ENCODE measurements around the gene KMT2C. TPM values are rescaled to one million over a fixed set of nuclear protein-coding genes. Genes with fewer than 3 reads are reported as not detected.
A peak's percentile ranks its signal among the peaks of the same experiment; 100 is the strongest.

KMT2C gene
- total RNA-seq, 1 donor from 2014 or later: 42.3 TPM

DNA sequence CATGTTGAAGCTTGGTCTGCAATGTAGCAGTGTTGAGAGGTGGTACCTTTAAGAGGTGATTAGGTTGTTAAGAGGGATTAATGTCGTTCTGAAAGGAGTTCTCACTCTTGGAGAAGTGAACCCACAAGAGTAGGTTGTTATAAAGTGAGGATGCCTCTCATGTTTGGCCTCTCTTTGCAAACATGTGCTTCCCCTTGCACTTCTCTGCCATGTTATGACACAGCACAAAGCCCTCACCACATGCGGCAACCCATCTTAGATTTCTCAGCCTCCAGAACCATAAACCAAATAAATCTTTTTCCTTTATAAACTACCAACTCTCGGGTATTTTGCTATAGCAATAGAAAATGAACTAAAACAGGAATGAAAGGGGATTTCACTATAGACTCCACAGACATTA lies 66.3 kb downstream of the KMT2C start:
- no peaks in the 10 kb centered on the region for H3K27me3 ChIP-seq (ENCODE audit: low read depth)
- no peak overlapping the region for H3K27ac ChIP-seq (replicated peaks)
- H3K36me3 ChIP-seq: no peaks in the 10 kb centered on the region
- DNase-seq: no peak
- TF ChIP-seq, protein P1, sequence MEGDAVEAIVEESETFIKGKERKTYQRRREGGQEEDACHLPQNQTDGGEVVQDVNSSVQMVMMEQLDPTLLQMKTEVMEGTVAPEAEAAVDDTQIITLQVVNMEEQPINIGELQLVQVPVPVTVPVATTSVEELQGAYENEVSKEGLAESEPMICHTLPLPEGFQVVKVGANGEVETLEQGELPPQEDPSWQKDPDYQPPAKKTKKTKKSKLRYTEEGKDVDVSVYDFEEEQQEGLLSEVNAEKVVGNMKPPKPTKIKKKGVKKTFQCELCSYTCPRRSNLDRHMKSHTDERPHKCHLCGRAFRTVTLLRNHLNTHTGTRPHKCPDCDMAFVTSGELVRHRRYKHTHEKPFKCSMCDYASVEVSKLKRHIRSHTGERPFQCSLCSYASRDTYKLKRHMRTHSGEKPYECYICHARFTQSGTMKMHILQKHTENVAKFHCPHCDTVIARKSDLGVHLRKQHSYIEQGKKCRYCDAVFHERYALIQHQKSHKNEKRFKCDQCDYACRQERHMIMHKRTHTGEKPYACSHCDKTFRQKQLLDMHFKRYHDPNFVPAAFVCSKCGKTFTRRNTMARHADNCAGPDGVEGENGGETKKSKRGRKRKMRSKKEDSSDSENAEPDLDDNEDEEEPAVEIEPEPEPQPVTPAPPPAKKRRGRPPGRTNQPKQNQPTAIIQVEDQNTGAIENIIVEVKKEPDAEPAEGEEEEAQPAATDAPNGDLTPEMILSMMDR (IDR thresholded peaks at IDR 0.05; ENCODE audit: borderline replicate concordance): no peak
- peaks cover 4% of the 10 kb centered on the region for H3K9me3 ChIP-seq (replicated peaks)
- intact Hi-C loops (cut with micrococcal nuclease): no loop called here
- H3K4me3 ChIP-seq: no peak overlapping the region
- peaks cover 73% of the 10 kb centered on the region for H3K4me1 ChIP-seq

GRCh38 chr7:152367170-152367569 lies 68.6 kb downstream of the KMT2C start:
- Histone ChIP-seq H3K4me3 (no peak overlapping the region), H3K27ac (replicated peaks) (peak overlapping the region; percentile 21), H3K4me1 (peaks cover 83% of the 10 kb centered on the region)

GRCh38 chr7:152366662-152367061 lies 69.1 kb downstream of the KMT2C start:
- no peaks in the 10 kb centered on the region for H3K27me3 ChIP-seq (ENCODE audit: low read depth)
- TF ChIP-seq, protein P1 (IDR thresholded peaks at IDR 0.05; ENCODE audit: borderline replicate concordance): peak; percentile 11
- DNase-seq: peak; percentile 37
- peak overlapping the region; percentile 21 for H3K27ac ChIP-seq (replicated peaks)
- peaks cover 88% of the 10 kb centered on the region for H3K4me1 ChIP-seq
- H3K4me3 ChIP-seq: no peak overlapping the region
- intact Hi-C loops (cut with micrococcal nuclease): no loop called here
- no peaks in the 10 kb centered on the region for H3K9me3 ChIP-seq (replicated peaks)
- H3K36me3 ChIP-seq: no peaks in the 10 kb centered on the region

More at GRCh38 chr7:152367170-152367569, 68.6 kb downstream of the KMT2C start:
- intact Hi-C loops (cut with micrococcal nuclease): no loop called here
- DNase-seq: no peak
- peaks cover 2% of the 10 kb centered on the region for H3K9me3 ChIP-seq (replicated peaks)
- H3K27me3 ChIP-seq (ENCODE audit: low read depth): no peaks in the 10 kb centered on the region
- H3K36me3 ChIP-seq: no peaks in the 10 kb centered on the region
- TF ChIP-seq, protein P1 (IDR thresholded peaks at IDR 0.05; ENCODE audit: borderline replicate concordance): no peak

DNA sequence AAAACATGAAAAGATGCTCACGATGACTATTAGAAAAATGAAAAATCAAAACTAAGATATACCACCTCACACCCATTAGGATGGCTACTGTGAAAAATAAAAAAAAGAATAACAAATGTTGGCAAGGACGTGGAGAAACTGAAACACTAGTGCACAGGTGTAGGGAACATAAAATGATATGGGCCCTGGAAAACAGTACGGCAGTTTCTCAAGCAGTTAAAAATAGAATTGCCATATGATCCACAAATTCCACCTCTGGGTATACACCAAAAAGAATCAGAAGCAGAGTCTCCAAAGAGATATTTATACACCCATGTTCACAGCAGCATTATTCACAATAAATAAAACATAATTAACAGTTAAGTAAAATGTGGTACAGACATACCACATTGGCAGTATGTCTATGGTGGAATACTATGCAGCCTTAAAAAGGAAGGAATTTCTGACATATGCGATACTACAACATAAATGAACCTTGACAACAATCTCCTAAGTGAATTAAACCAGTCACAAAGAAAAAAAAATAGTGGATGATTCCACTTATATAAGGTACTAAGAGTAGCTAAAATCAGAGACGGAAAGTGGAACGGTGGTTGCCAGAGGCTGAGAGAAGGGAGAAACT lies 69.7 kb downstream of the KMT2C start:
- Histone ChIP-seq H3K9me3 (replicated peaks) (no peaks in the 10 kb centered on the region), H3K4me1 (peaks cover 84% of the 10 kb centered on the region), H3K27ac (replicated peaks) (peak overlapping the region; percentile 21), H3K36me3 (no peaks in the 10 kb centered on the region), H3K27me3 (ENCODE audit: low read depth) (no peaks in the 10 kb centered on the region), H3K4me3 (no peak overlapping the region)
- DNase-seq: no peak
- intact Hi-C loops (cut with micrococcal nuclease): no loop called here
- TF ChIP-seq, protein P1 (IDR thresholded peaks at IDR 0.05; ENCODE audit: borderline replicate concordance): no peak

GRCh38 chr7:152363798-152364197 lies 72.0 kb downstream of the KMT2C start:
- no peak overlapping the region for H3K27ac ChIP-seq (replicated peaks)
- no peaks in the 10 kb centered on the region for H3K27me3 ChIP-seq (ENCODE audit: low read depth)
- no peak for DNase-seq
- H3K4me3 ChIP-seq: no peak overlapping the region
- intact Hi-C loops (cut with micrococcal nuclease): no loop called here
- no peaks in the 10 kb centered on the region for H3K36me3 ChIP-seq
- H3K9me3 ChIP-seq (replicated peaks): no peaks in the 10 kb centered on the region
- TF ChIP-seq, protein P1 (IDR thresholded peaks at IDR 0.05; ENCODE audit: borderline replicate concordance): no peak
- H3K4me1 ChIP-seq: peaks cover 74% of the 10 kb centered on the region

Data from left ventricle myocardium inferior (tissue), 1 donor.